HG03060 (cell line): Measurements from ENCODE around the gene APOE.
"Not testable (repeated sequence)": the region's sequence is repeated elsewhere in the genome, so short reads cannot be mapped to it uniquely, and the experiment has no call there.

Experiments used
- ATAC-seq: cut with Tn5 transposase; IDR thresholded peaks from one replicate; pipeline ENCODE4 v1.9.1; 2021; ENCODE audit warnings: low read depth, moderate number of reproducible peaks; ENCODE audit not compliant: unreplicated experiment

APOE gene

GRCh38 chr19:44883922-44884321 is 21.7 kb upstream of the APOE start:
- no peak for ATAC-seq

- no peak for ATAC-seq
Observed at GRCh38 chr19:44884566-44884965, 21.0 kb upstream of the APOE start.

- ATAC-seq = no peak
Observed at GRCh38 chr19:44886141-44886540, 19.5 kb upstream of the APOE start.

- ATAC-seq = no peak
Observed at GRCh38 chr19:44887648-44888047, 17.9 kb upstream of the APOE start.

GRCh38 chr19:44888335-44888734 is 17.3 kb upstream of the APOE start:
- ATAC-seq = not testable (repeated sequence)

GRCh38 chr19:44889830-44890365 is 15.7 kb upstream of the APOE start:
- ATAC-seq = no peak

GRCh38 chr19:44890366-44891015 is 15.1 kb upstream of the APOE start:
- ATAC-seq = peak; percentile 69

GRCh38 chr19:44891016-44891882 is 14.3 kb upstream of the APOE start, which contains the start of gene TOMM40:
Gene TOMM40, plus strand, starts transcription at chr19:44891254. Its CDS starts 162 bp downstream, at chr19:44891416.
- ATAC-seq = no peak

GRCh38 chr19:44892932-44893331 is 12.7 kb upstream of the APOE start:
- no peak for ATAC-seq

GRCh38 chr19:44893332-44894051 is 12.1 kb upstream of the APOE start:
- no peak for ATAC-seq

GRCh38 chr19:44894052-44894400 is 11.6 kb upstream of the APOE start:
- ATAC-seq = no peak

GRCh38 chr19:44894946-44895345 is 10.7 kb upstream of the APOE start:
- no peak for ATAC-seq

GRCh38 chr19:44897835-44898234 is 7.8 kb upstream of the APOE start:
- no peak for ATAC-seq

- ATAC-seq = no peak
Observed at GRCh38 chr19:44900328-44901244, 5.0 kb upstream of the APOE start.

GRCh38 chr19:44903216-44903601 is 2.4 kb upstream of the APOE start:
- no peak for ATAC-seq

GRCh38 chr19:44903602-44904425 is 1.8 kb upstream of the APOE start:
- no peak for ATAC-seq

- ATAC-seq = no peak
Observed at GRCh38 chr19:44904426-44904994, 1.1 kb upstream of the APOE start.

- no peak for ATAC-seq
Observed at GRCh38 chr19:44907613-44908012, 2.0 kb downstream of the APOE start.
